NCI-H2081 treated with DMSO at 0.1 percent for 48 hours (cell line): Measurements from ENCODE around the gene MAPKAPK5.
"Not testable (repeated sequence)": the region's sequence is repeated elsewhere in the genome, so short reads cannot be mapped to it uniquely, and the experiment has no call there.

Experiments used
- DNase-seq: peaks from one replicate; lab custom pipeline; 2025; lab: John Stamatoyannopoulos, UW

Gene MAPKAPK5

DNA sequence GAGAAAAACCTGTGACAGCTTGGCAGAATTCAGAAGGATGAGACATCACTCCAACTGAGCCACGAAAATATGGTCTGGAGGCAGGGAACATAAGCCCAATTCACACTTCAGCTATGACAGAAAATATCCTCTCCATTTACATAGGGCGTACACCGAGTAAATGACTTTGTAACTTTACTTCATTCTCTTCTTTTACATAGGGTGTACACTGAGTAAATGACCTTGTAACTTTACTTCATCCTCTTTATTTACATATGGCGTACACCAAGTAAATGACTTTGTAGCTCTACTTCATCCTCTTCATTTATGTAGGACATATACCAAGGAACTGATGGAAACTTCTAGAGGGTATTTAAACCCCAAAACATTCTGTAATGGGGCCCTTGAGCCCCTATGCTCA lies 14.1 kb upstream of the MAPKAPK5 start:
- DNase-seq = no peak

DNA sequence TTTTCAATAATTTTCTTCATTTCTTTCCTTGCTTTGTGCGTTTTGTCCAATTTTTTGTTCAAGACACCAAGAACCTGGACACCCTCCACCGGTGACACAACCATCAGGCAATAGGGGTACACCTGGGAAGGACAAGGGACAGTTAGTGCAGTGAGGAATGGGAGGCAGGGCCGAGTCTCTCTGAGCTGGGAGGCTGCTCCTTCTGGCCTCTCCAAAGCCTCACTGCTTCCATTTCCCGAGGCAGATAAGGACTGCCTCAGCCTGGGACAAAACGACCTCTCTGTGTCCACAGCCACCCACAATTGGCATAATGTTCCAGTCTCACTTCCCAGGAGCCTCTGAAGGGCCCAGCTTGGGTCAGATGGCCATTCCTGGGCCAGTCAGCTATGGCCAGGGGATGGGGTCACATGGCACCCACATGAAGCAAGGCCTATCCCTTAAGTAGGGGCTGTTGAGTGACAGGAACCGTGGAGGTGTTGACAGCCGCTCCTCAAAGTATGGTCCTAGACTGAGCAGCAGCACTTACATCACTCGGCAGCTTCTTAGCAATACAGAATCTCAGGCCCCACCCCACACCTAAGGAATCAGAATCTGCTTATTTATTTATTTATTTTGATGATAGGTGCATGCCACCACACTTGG lies 13.6 kb upstream of the MAPKAPK5 start:
- no peak for DNase-seq

DNA sequence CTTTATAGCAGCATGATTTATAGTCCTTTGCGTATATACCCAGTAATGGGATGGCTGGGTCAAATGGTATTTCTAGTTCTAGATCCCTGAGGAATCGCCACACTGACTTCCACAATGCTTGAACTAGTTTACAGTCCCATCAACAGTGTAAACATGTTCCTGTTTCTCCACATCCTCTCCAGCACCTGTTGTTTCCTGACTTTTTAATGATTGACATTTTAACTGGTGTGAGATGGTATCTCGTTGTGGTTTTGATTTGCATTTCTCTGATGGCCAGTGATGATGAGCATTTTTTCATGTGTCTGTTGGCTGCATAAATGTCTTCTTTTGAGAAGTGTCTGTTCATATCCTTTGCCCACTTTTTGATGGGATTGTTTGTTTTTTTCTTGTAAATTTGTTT lies 12.4 kb upstream of the MAPKAPK5 start:
- DNase-seq = not testable (repeated sequence)

DNA sequence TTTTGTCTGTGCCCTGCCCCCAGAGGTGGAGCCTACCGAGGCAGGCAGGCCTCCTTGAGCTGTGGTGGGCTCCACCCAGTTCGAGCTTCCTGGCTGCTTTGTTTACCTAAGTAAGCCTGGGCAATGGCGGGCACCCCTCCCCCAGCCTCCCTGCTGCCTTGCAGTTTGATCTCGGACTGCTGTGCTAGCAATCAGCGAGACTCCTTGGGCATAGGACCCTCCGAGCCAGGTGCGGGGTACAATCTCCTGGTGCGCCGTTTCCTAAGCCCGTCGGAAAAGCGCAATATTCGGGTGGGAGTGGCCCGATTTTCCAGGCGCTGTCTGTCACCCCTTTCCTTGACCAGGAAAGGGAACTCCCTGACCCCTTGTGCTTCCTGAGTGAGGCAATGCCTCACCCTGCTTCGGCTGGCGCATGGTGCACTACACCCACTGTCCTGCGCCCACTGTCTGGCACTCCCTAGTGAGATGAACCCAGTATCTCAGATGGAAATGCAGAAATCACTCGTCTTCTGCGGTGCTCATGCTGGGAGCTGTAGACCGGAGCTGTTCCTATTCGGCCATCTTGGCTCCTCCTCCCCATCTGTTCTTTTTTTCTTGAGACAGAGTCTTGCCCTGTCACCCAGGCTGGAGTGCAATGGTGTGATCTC lies 7.2 kb upstream of the MAPKAPK5 start:
- DNase-seq = not testable (repeated sequence)

DNA sequence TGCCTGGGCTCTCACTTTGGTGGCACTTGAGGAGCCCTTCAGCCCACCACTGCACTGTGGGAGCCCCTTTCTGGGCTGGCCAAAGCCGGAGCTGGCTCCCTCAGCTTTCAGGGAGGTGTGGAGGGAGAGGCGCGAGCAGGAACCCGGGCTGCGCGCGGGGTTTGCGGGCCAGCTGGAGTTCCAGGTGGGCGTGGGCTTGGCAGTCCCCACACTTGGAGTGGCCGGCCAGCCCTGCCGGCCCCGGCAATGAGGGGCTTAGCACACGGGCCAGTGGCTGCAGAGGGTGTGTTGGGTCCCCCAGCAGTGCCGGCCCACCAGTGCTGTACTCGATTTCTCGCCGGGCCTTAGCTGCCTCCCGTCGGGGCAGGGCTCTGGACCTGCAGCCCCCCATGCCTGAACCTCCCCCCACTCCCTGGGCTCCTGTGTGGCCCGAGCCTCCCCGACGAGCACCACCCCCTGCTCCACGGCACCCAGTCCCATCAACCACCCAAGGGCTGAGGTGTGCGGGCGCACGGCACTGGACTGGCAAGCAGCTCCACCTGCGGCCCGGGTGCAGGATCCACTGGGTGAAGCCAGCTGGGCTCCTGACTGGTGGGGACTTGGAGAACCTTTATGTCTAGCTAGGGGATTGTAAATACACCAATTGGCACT lies 6.4 kb upstream of the MAPKAPK5 start:
- not testable (repeated sequence) for DNase-seq

DNA sequence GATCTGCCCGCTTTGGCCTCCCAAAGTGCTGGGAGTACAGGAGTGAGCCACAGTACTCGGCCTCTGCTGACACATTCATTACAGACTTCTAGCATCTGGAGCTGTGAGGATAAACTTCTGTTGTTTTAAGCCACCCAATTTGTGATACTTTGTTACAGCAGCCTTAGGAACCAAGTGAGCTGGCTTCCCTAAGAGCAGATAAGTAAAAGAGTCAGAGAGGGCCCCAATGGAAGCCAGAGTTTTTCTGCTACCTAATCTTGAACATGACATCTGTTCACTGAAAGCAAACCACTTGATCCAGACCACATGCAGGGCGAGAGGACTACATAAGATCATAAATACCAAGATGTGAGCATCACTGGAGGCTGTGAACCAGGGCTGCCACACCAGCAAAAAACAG lies 3.7 kb upstream of the MAPKAPK5 start:
- DNase-seq = no peak

DNA sequence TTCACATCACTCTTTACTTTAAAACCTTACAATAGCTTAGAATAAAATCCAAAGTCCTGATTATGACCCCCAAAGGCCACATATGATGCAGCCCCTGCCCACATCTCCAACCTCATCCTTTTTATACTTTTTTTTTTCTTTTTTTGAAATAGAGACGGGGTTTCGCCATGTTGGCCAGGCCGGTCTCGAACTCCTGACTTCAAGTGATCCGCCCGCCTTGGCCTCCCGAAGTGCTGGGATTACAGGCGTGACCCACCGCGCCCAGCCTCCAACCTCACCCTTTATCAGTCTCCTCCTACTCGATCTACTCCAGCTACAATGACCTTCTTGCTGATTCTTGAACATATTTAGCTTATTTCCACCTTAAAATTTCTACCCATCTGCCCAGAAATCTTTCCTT lies 1.2 kb upstream of the MAPKAPK5 start:
- DNase-seq = no peak

DNA sequence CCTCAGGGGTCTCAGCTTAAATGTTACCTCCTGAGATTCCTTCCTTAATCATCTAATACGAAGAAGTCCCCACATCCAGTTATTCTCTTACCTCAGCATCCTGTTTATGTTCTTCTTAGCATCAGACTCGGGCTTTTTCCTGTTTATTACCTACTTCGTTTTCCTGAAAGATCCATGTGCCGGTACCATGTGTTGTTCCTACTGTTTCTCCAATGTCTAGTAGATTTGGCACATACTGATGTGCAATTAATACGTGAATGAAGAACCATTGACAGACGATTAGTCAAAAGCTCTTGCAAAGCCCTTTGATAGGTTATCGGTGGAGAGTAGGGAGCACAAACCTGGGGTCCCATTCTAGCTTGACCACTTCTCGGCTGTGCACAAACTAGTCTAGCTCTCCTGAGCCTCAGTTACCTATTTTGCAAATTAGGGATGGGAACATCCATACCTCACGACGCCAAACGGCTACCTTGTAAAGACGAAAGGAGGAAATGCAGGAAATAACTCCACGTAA lies 735 bp upstream of the MAPKAPK5 start:
- DNase-seq = no peak

DNA sequence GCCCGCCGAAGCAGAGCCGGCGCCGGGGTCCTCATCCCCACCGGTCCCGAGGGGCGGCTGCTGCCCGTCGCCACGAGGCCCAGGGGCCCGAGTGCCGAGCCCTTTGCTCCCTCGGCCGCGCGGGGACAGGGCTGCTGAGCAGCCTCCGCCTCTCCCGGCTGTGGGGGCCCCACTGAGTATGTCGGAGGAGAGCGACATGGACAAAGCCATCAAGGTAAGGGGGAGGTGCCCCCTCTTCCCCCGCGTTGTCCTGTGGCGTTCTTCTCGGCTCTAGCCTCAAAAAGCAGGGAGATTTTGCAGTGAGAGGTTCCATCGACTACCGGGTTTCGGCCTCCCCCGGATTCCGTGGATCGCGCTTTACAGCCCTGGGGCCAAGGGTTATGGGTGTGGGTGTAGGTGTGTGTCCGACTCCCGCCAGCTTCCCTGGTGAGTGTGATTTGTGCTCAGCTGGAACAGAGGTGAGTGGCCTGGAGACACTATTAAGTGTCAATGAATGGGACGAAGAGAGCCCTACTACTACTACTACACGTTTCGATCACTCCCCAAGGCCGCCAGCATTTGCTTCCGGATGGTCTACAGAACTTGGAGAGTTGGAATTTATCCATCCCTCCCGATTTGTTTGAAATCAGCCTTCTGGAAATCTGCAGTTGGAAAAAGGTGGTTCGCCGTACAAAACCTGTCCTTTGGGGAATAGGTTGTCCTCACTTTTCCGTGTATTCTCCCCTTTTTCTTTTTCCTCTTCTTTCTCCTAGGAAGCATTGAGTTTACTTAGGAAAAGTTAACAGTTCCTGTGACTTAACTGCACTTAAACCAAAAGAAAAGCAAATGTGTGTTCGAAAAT lies 748 bp downstream of the MAPKAPK5 start:
- DNase-seq = no peak

DNA sequence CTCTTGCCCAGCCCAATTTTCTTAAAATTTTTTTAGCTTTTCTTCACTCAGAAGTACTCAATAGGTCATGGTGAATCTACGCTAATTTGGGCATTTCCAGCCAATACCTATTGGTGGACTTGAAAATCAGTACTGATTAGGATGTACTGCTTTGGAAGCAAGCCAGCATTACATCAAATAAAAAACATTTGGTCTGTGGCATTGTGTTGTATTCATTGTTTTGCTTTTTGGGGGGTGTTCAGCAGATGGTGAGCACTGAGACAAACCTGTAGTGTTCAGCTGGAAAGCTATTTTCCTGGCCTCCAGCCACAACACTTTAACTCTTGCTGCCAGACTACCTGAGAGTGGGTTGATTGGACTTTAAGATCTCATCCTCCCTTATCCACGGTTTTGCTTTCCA lies 4.0 kb downstream of the MAPKAPK5 start:
- DNase-seq = no peak

DNA sequence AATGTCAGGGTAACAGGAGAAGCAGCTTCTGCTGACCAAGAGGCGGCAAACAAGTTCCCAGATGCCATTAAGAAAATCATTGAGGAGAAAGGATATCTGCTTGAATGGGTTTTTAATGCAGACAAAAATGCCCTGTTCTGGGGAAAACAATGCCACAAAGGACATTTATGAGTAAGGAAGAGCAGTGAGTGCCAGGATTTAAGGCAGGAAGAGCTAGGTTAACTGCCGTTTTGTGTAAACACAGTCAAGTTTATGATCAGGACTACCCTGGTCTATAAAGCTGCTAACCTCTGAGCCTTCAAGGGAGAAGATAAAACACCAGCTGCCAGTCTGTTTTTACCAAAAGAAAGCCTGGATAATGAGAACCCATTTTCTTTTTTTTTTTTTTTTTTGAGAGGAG lies 8.5 kb downstream of the MAPKAPK5 start:
- DNase-seq = no peak

DNA sequence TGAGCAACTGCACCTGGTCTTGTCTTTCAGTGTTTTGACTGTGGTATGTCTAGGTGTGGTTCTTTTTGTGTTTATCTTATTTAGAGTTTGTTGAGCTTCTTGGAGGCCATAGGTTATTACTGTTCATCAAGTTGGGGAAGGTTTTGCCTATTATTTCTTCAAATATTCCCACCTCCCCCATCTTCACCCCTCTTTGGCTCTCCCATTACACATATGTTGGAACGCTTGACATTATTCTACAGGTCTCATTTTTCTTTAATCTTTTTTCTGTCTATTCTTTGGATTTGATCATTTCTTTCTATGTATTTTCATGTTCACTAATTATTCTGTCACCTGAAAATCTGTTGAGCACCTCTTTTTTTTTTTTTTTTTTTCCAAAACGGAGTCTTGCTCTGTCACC lies 16.2 kb downstream of the MAPKAPK5 start:
- no peak for DNase-seq

DNA sequence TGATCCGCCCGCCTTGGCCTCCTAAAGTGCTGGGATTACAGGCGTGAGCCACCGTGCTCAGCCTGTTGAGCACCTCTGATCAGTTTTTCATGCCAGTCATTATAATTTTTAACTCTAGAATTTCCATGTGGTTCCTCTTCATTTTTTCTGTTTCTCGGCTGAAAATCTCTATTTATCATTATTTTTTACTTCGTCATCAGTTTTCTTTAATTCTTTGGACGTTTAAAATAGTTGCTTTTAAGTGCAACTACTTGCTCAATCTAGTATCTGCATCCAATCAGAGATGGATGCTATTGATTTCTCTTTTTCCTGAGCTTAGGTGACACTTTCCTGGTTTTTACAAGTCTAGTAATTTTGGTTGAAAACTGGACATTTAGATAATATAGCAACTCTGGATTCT lies 16.8 kb downstream of the MAPKAPK5 start:
- DNase-seq = no peak

DNA sequence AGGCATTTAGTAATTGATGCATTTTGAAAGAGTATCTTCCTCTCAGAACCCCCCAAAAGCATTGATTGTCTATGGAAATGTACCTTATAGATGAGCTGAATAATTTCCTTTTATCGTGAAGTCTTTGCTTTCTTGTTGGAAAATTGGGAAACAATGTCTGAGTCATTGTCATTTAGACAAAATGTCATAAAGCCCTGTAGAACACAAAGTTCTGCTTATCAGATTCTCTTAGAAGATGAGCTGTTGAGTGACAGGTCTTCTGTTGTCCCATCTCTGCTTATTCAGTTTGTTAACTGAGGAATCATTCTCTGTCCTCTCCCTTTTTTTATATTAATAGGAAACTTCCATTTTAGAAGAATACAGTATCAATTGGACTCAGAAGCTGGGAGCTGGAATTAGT lies 22.9 kb downstream of the MAPKAPK5 start:
- DNase-seq = no peak

DNA sequence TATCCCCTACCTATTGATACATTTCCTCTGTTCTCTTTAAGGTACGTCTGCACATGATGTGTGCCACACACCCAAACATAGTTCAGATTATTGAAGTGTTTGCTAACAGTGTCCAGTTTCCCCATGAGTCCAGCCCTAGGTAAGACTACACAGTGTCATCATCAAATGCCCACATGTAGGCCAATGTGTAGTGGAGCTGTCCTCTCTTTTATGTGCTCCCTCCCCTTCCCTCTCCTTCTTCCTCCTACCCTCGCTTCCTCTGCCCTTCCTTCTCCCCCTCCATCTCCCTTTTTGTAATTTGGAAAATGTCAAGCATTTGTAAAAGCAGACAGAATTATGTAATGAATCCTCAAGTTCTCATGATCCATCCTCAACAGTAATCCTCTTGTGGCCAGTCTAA lies 25.5 kb downstream of the MAPKAPK5 start:
- DNase-seq = no peak

DNA sequence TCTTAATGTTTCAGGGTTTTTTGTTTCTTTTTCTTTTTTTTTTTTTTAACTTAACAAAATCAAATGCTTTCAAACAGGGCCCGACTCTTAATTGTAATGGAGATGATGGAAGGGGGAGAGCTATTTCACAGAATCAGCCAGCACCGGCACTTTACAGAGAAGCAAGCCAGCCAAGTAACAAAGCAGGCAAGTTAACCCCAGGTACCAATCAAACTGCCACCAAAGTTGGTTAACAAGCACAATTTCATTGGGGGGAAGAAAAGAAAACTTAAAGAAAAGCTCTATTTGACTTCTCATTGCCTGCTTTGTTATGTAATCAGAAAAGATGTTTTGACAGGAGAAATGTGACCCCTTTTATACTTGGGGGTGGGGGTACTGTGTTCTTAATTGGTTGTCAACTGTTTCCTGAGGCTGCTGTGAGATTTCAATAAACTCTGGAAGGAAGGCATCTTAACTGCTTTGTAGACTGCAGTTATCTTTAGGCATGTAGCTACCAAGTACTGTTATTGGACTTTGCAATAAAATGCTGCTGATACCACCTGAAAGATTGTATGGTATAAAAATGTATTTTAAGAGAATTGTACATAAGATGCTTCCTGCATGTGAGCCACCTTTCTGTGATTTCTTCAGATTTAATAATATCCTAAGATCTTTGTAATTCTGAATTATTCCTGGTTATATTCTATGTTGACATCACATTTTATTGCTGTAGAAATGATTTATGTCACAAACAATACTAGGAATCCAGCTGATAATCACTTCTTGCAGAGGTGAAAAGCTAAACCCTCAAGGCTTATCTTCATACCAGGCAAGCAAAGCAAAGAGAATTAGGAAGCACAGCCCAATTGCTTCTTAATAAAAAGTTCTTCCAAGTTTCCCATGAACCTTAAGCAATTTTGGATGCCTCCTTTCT lies 26.9 kb downstream of the MAPKAPK5 start:
- DNase-seq = no peak

DNA sequence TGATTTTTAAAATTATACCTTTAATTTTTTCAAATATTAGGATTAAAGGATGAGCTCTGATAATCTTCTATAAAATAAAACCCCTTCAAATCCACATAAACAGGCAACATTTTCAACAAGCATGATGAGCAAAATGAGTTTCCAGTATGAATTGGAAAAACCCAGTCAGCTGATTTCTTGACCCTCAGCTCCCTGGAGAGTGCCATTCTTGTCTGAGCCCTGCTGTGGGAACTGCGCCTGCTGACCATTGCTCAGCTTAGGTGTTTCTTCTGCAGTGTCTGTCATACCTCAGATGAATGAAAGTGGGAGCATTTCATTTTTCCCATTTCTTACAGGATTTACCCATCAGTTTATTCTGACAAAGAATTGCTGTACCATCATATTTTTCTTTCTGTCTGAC lies 27.6 kb downstream of the MAPKAPK5 start:
- no peak for DNase-seq

DNA sequence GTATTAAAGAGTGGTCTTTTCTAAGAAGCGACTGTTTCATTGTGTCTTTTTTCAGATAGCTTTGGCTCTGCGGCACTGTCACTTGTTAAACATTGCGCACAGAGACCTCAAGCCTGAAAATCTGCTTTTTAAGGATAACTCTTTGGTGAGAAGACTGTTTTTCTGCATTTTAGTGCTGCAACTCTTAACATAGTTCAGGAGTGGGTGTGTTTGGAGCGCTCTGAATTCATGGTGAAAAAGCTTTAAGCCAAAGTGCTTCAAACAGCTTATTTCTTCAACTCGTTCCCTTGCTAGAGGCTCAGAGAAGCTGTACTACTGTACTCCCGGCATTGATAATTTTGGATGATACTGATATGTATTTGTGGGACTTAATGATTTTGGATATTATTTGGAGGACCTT lies 28.2 kb downstream of the MAPKAPK5 start:
- DNase-seq = no peak

DNA sequence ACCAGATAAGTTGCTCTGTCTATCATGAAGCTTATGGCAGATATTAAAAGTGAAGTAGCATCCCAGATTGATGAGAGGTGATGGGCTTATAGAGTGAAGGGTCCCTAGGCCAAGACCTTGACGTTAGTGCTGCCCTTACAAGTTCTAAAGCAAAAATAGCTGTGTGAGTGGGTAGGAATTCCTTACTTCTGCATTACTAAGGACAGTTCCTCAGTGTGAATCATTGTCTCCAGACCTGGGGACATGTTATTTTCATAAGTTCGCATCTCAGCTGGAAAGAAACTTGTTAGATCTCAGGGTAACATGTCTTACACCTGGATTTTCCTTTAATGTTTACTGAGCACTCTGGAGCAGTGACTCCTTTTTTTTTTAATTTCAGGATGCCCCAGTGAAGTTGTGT lies 28.7 kb downstream of the MAPKAPK5 start:
- DNase-seq = no peak

DNA sequence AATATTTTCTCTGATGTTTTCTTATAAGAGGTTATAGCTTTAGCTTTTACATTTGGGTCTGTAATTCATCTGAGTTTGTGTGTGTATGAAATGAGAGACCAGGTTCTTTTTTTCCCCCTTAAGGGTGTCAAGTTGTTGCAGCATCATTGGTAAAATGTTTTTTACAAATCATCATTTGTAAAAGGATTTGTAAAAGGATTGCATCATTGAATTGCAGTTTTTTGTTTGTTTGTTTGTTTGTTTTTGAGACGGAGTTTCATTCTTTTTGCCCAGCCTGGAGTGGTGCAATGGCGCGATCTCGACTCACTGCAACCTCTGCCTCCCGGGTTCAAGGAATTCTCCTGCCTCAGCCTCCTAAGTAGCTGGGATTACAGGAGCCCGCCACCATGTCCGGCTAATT lies 31.1 kb downstream of the MAPKAPK5 start:
- DNase-seq = no peak

DNA sequence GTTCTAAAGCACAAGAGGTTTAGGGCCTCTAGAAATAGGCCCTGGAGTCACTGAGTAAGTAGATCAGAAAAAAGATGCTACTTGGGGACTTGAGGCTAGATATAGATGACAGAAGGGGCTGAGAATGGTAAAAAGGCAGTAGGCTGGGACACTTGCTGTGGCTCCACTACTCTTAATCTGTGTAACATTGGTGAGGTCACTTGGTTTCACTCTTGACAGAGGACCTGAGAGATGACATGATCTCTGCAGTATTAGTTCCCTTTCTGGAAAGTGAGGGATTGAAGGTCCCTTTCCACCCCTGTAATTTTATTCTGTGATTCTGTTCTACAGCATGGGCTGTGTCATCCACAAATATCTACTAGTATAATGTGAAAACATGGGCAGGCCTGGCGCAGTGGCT lies 39.7 kb downstream of the MAPKAPK5 start:
- DNase-seq = no peak
